ENCODE data around the gene PHF23.

Gene PHF23

DNA sequence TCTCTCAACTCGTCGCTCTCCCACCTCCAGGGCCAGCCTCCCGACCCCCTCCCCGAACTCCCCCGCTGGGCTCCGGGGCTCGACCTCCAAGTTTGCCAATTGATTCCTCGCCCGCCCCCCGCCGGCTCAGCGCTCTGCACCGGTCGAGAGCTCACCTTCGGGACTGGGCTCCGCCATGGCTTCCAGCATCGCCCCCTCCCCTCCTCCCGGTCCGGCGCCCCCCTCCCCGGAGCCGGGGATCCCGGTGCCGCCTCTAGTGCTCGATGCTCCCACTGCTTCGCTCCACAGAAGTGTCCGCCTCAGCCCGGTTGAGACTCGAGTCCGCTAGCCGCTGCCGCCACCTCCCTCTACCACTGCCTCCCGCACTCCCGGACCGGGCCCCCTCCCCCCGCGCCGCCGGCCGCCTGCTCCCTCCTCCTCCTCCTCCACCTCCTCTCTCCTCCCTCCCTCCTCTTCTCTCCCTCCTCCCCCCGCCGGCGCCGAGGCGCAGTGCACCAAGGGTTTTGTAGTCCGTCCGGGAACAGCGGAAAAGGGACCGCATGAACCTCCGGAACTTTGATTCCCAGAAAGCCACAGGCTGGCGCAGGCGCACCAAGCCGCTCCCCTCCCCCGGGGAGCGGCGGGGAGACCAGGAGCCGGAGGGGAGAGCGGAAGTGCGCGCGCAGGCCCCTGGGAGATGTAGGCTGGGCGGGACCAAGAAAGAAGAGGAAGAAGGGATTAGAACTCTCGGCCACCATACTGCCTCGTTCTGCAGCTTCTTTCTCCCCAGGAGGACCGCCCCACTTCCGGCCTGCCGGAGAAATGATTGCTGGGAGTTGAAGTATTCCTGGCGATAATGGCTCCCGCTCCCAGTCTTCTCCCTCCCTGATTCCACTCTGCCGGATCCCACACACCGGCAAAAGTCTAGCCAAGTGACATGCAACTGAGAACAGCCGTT lies at the start of gene PHF23:
PHF23 (minus strand) TSS at position 367 of the 937 bp plus-strand sequence; CDS start at position 189, 178 bp downstream.
- DNase-seq (ENCODE audit: low read depth in 4 of 4, low spot score in 1 of 4), result peak; percentile 83 to 97 (median 94)

DNA sequence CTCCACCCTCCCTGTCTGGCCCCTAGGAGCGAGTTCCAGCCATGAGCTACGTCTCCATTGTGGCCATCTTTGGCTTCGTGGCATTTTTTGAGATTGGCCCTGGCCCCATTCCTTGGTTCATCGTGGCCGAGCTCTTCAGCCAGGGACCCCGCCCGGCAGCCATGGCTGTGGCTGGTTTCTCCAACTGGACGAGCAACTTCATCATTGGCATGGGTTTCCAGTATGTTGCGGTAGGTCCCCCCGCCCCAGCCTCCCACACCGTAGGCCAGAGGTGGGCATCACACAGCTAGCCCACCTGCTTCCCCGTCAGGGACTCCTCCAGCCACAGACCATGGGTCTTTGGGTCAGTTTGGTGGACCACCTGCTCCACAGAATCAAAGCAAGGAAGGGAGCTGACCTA lies 46.4 kb upstream of the PHF23 start:
- DNase-seq (ENCODE audit: low read depth in 4 of 4, low spot score in 1 of 4), result no peak

GRCh38 chr17:7284911-7285310 lies 45.7 kb upstream of the PHF23 start:
- no peak for DNase-seq (ENCODE audit: low read depth in 4 of 4, low spot score in 1 of 4)

DNA sequence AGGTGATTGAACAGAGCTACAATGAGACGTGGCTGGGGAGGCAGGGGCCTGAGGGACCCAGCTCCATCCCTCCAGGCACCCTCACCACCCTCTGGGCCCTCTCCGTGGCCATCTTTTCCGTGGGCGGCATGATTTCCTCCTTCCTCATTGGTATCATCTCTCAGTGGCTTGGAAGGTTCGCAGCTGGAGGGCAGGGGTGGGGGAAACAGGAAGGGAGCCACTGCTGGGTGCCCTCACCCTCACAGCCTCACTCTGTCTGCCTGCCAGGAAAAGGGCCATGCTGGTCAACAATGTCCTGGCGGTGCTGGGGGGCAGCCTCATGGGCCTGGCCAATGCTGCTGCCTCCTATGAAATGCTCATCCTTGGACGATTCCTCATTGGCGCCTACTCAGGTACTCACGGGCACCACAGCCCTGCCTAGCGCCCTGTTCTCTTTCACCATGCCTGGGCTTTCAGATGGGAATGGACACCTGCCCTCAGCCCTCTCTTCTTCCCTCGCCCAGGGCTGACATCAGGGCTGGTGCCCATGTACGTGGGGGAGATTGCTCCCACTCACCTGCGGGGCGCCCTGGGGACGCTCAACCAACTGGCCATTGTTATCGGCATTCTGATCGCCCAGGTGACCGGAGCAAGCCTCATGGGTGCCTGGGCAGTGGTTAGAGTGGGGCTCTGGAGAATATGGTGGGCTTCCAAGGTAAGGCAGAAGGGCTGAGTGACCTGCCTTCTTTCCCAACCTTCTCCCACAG lies 44.4 kb upstream of the PHF23 start:
- DNase-seq (ENCODE audit: low read depth in 4 of 4, low spot score in 1 of 4), result no peak

GRCh38 chr17:7282752-7283321 lies 43.6 kb upstream of the PHF23 start:
- no peak for DNase-seq (ENCODE audit: low read depth in 4 of 4, low spot score in 1 of 4)

GRCh38 chr17:7281953-7282751 lies 42.9 kb upstream of the PHF23 start:
- DNase-seq (ENCODE audit: low read depth in 4 of 4, low spot score in 1 of 4), result no peak

DNA sequence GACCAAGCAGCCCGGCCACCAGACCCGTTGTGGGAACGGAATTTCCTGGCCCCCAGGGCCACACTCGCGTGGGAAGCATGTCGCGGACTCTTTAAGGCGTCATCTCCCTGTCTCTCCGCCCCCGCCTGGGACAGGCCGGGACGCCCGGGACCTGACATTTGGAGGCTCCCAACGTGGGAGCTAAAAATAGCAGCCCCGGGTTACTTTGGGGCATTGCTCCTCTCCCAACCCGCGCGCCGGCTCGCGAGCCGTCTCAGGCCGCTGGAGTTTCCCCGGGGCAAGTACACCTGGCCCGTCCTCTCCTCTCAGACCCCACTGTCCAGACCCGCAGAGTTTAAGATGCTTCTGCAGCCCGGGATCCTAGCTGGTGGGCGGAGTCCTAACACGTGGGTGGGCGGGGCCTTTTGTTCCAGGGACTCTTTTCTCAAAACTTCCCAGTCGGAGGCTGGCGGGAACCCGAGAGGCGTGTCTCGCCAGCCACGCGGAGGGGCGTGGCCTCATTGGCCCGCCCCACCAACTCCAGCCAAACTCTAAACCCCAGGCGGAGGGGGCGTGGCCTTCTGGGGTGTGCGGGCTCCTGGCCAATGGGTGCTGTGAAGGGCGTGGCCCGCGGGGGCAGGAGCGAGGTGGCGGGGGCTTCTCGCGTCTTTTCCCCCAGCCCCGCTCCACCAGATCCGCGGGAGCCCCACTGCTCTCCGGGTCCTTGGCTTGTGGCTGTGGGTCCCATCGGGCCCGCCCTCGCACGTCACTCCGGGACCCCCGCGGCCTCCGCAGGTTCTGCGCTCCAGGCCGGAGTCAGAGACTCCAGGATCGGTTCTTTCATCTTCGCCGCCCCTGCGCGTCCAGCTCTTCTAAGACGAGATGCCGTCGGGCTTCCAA lies 42.1 kb upstream of the PHF23 start, which contains the start of gene SLC2A4:
SLC2A4 (plus strand) TSS at position 645 of the 879 bp plus-strand sequence; CDS start at position 862, 217 bp downstream.
- DNase-seq (ENCODE audit: low read depth in 4 of 4, low spot score in 1 of 4), result peak; percentile 69 to 95 (median 87)

- peak; percentile 74 to 79 (median 76) for DNase-seq (ENCODE audit: low read depth in 4 of 4, low spot score in 1 of 4)
Measured at GRCh38 chr17:7280519-7281073, 41.3 kb upstream of the PHF23 start.

- DNase-seq (ENCODE audit: low read depth in 4 of 4, low spot score in 1 of 4), result no peak
Measured at GRCh38 chr17:7279448-7279847, 40.2 kb upstream of the PHF23 start.

GRCh38 chr17:7266784-7267183 lies 27.5 kb upstream of the PHF23 start:
- DNase-seq (ENCODE audit: low read depth in 4 of 4, low spot score in 1 of 4), result no peak

DNA sequence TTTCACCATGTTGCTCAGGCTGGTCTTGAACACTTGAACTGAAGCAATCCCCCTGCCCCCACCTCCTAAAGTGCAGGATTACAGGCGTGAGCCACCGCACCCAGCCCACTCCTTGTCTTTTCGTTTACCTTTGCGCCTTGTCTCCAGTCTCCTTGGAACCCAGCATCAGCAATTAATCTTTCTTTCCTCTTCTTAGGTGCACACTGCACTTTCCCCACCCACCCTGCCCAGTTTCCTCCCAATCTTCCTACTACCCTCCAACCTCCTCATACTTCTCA lies 24.5 kb upstream of the PHF23 start:
- no peak for DNase-seq (ENCODE audit: low read depth in 4 of 4, low spot score in 1 of 4)

- no peak for DNase-seq (ENCODE audit: low read depth in 4 of 4, low spot score in 1 of 4)
Measured at GRCh38 chr17:7262935-7263800, 23.9 kb upstream of the PHF23 start.

DNA sequence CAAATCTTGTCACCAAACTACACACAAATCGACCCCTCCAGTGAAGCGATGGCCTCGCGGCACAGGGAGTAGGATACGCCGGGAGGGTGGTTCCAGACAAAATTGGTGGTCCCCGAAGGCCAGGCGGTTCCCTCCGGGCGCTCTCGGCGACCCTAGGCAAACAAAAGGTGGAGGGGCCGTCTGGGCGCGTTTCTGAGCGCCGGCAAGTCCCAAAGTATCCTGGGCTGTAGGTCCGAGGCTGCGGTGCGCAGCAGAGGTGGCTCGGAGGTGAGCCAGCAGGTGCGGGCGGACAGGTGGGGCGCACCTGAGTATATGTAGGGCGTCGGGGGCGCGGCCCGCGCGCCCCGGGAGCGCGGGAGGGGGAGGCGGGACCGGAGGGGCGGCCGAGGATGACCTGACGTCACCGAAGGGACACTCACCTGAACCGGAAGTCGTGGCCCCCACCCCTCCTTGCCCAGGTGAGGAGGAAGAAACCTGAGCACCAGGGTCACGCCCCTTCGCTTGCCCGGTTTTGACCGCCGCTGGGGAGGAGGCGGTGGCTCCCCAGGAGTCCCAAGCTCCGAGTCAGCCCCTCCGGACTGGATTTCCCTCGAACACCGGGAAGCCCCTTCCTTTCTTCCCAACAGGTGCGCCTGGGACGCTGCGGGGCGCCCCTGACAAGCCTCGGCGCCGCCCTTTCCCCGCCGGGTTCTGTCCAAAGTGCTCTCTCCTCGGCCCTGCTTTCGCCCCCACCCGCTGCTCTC lies 23.1 kb upstream of the PHF23 start, which contains the start of gene CLDN7:
CLDN7 (minus strand) TSS at position 287 of the 743 bp plus-strand sequence. CDS start 435 bp downstream, outside the sequence.
- DNase-seq (ENCODE audit: low read depth in 4 of 4, low spot score in 1 of 4), result no peak

- DNase-seq (ENCODE audit: low read depth in 4 of 4, low spot score in 1 of 4), result no peak
Measured at GRCh38 chr17:7261379-7262191, 22.3 kb upstream of the PHF23 start.

DNA sequence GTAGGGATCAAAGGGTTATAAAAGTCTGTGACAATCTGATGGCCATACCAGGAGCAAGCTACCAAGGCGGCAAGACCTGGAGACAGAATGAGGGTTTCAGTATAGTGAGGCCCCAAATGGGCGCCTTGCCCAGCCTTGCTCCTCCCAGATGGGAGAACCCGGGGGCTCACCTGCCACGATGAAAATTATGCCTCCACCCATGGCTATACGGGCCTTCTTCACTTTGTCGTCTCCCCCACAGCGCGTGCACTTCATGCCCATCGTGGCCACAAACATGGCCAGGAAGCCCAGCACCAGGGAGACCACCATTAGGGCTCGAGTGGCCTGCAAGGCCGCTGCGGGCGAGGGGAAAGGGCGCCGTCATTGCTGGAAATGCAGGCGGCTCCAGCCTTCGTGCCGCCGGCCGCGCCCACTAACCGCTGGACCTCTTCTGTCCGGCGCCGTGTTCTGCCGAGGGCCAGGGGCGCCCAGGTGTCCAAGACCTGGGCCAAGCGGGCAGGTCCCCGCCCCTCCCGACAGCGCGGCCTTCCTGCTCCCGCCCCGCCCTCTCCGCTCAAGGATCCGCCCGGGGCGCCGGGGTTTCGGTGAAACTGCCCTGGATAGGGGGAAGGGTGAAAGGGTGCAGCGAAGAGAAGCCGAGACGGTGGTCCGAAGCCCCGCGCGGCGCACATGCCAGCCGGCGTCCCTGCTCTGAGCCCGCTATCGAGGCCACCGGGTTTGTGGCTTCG lies 21.6 kb upstream of the PHF23 start:
- DNase-seq (ENCODE audit: low read depth in 4 of 4, low spot score in 1 of 4), result no peak

DNA sequence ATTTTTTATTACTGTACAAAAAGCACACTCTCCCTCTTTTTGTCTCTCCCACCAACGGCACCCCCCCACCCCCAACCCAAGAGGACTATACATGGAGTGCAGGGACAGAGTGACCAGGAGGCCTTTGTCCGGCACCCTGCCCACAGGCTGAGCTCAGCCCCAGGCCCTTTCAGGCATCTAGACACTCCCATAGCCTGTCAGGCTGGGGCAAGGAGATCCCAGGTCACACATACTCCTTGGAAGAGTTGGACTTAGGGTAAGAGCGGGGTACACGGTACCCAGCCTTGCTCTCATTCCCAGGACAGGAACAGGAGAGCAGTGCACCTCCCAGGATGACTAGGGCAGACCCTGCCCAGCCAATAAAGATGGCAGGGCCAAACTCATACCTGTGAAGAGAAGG lies 20.9 kb upstream of the PHF23 start:
- DNase-seq (ENCODE audit: low read depth in 4 of 4, low spot score in 1 of 4), result no peak

DNA sequence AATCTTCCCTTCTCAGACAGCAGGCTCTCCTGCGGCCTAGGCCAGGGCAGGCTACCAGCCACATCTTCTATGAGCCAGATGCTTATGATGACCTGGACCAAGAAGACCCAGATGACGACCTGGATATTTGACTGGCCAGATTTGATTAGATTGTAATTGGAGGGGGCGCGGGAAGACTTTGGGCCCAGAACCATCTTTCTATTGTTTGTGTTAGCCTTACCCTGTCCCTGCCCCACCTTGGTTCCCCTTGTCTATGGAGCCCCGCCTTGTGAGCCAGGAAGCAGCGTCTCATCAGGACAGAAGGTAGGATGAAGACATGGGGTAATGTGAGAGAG lies 20.3 kb upstream of the PHF23 start:
- no peak for DNase-seq (ENCODE audit: low read depth in 4 of 4, low spot score in 1 of 4)
